Measurements from ENCODE around the gene NKX6-1.

Gene NKX6-1

DNA sequence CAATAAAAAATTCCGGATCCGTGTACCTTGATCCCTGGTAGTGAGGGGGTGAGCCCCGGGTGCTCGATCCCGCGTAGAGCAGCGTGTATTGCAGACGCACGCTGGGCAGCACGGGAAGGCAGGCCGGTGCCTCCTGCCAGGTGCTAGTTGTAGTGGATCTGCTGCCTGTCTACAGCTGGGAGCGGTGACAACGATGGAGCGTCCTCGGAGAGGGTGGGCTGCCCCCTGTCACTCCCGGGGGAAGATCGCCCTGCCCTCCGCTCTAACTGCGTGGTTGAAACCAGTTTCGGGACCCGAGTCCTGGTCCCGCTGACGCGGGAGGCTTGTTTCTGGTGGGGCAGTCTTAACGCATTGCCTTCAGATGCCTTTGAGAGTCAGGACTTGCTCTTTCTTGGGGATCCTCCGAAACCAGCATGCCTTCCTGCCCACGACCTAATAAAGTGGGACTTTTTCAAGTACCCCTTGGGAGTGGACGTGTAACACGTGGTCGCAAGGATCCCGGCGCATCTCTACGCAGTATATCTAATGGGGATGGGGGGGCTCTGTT is 2.7 kb upstream of the NKX6-1 start:
- Histone ChIP-seq H3K9me3 (ENCODE audit: severe bottlenecking) (peaks cover 3% of the 10 kb centered on the region), H3K4me3 (ENCODE audit: low read depth, low read length) (no peak overlapping the region), H3K27me3 (ENCODE audit: insufficient read depth, low read depth, severe bottlenecking) (peaks cover 52% of the 10 kb centered on the region), H3K36me3 (no peaks in the 10 kb centered on the region), H3K27ac (no peak overlapping the region)
- DNase-seq: no peak
- TF ChIP-seq, protein P1, sequence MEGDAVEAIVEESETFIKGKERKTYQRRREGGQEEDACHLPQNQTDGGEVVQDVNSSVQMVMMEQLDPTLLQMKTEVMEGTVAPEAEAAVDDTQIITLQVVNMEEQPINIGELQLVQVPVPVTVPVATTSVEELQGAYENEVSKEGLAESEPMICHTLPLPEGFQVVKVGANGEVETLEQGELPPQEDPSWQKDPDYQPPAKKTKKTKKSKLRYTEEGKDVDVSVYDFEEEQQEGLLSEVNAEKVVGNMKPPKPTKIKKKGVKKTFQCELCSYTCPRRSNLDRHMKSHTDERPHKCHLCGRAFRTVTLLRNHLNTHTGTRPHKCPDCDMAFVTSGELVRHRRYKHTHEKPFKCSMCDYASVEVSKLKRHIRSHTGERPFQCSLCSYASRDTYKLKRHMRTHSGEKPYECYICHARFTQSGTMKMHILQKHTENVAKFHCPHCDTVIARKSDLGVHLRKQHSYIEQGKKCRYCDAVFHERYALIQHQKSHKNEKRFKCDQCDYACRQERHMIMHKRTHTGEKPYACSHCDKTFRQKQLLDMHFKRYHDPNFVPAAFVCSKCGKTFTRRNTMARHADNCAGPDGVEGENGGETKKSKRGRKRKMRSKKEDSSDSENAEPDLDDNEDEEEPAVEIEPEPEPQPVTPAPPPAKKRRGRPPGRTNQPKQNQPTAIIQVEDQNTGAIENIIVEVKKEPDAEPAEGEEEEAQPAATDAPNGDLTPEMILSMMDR (IDR thresholded peaks at IDR 0.05; ENCODE audit: low read depth, low read length): no peak

DNA sequence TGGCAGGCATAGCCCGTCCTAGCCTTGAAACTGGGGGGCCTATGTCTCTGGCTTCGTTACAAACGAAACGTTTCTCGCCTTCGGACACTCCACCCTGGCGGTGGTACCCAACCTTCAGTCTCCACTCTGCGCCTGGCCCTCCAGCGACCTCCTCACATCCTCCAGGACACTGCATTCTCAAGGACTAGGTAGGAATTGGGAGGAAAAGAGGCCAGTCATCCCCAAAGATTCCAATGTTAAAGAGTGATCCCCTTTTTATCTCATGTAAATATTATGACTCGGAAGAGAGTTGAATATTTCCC is 2.1 kb upstream of the NKX6-1 start:
- DNase-seq: no peak
- no peak overlapping the region for H3K4me3 ChIP-seq (ENCODE audit: low read depth, low read length)
- peaks cover 57% of the 10 kb centered on the region for H3K27me3 ChIP-seq (ENCODE audit: insufficient read depth, low read depth, severe bottlenecking)
- H3K27ac ChIP-seq: no peak overlapping the region
- peaks cover 3% of the 10 kb centered on the region for H3K9me3 ChIP-seq (ENCODE audit: severe bottlenecking)
- no peaks in the 10 kb centered on the region for H3K36me3 ChIP-seq
- TF ChIP-seq, protein P1 (IDR thresholded peaks at IDR 0.05; ENCODE audit: low read depth, low read length): no peak

- no peaks in the 10 kb centered on the region for H3K36me3 ChIP-seq
- peaks cover 3% of the 10 kb centered on the region for H3K9me3 ChIP-seq (ENCODE audit: severe bottlenecking)
- peaks cover 62% of the 10 kb centered on the region for H3K27me3 ChIP-seq (ENCODE audit: insufficient read depth, low read depth, severe bottlenecking)
- TF ChIP-seq, protein P1 (IDR thresholded peaks at IDR 0.05; ENCODE audit: low read depth, low read length): no peak
- DNase-seq: no peak
- no peak overlapping the region for H3K27ac ChIP-seq
- no peak overlapping the region for H3K4me3 ChIP-seq (ENCODE audit: low read depth, low read length)
Observed at GRCh38 chr4:84500386-84501201, 1.5 kb upstream of the NKX6-1 start.

DNA sequence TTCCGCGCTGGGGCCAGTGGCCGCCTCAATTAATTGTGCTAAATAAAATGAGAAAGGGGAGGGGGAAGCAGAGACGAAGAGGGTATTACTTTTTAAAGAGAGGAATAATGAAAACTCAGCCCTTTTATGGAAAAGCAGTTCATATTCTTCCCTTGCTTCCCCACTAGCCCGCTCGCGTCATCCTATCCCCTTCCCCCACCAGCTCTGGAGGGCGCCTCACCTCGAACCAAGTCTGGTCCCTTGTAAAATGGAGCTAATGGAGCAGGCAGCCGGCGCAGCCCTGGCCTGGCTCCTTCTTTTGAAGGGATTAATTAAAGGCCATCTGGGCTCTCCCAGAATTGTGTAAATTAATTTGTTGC is 511 bp upstream of the NKX6-1 start:
- peak overlapping the region; percentile 60 for H3K27ac ChIP-seq
- TF ChIP-seq, protein P1 (IDR thresholded peaks at IDR 0.05; ENCODE audit: low read depth, low read length): no peak
- H3K4me3 ChIP-seq (ENCODE audit: low read depth, low read length): peak overlapping the region; percentile 61
- H3K9me3 ChIP-seq (ENCODE audit: severe bottlenecking): peaks cover 3% of the 10 kb centered on the region
- peak; percentile 86 for DNase-seq
- H3K27me3 ChIP-seq (ENCODE audit: insufficient read depth, low read depth, severe bottlenecking): peaks cover 72% of the 10 kb centered on the region
- no peaks in the 10 kb centered on the region for H3K36me3 ChIP-seq

- TF ChIP-seq, protein P1 (IDR thresholded peaks at IDR 0.05; ENCODE audit: low read depth, low read length): no peak
- H3K9me3 ChIP-seq (ENCODE audit: severe bottlenecking): peaks cover 3% of the 10 kb centered on the region
- H3K27ac ChIP-seq: no peak overlapping the region
- peak overlapping the region; percentile 61 for H3K4me3 ChIP-seq (ENCODE audit: low read depth, low read length)
- peaks cover 79% of the 10 kb centered on the region for H3K27me3 ChIP-seq (ENCODE audit: insufficient read depth, low read depth, severe bottlenecking)
- no peak for DNase-seq
- no peaks in the 10 kb centered on the region for H3K36me3 ChIP-seq
Observed at GRCh38 chr4:84498203-84498934, 723 bp downstream of the NKX6-1 start.

Data from WERI-Rb-1 (cell line).